Stomach (tissue), 4 donors: ENCODE data around the gene RBM18.

Experiments used
- EP300 ChIP-seq: sonication (generic); formaldehyde crosslinking; IDR thresholded peaks from one replicate; pipeline ENCODE4 v1.6.1; 2017; ENCODE audit warnings: antibody characterized with exemption
- POLR2A ChIP-seq, 4 donors: fragments of 450-650 bp; IDR thresholded peaks; one replicate each; pipeline ENCODE4 v1.6.1; 2016; ENCODE audit warnings: antibody characterized with exemption in 4 of 4, control low read depth in 2 of 4, mild to moderate bottlenecking in 1 of 4, moderate library complexity in 1 of 4
- POLR2AphosphoS5 ChIP-seq, 3 donors: sonication (generic); formaldehyde crosslinking; IDR thresholded peaks; one replicate each; pipeline ENCODE4 v1.6.1; 2016; ENCODE audit warnings: antibody characterized with exemption in 3 of 3
- TF ChIP-seq, protein P1 (sequence below), 7 experiments: fragments of 450-650 bp in 4 of 7; fragments of 200-600 bp in 3 of 7; sonication (generic) in 3 of 7; IDR thresholded peaks; one replicate each; pipeline ENCODE4 v1.5.1; 2016 to 2019; ENCODE audit warnings: antibody characterized with exemption in 7 of 7, control low read depth in 2 of 7, mild to moderate bottlenecking in 1 of 7

DNA sequence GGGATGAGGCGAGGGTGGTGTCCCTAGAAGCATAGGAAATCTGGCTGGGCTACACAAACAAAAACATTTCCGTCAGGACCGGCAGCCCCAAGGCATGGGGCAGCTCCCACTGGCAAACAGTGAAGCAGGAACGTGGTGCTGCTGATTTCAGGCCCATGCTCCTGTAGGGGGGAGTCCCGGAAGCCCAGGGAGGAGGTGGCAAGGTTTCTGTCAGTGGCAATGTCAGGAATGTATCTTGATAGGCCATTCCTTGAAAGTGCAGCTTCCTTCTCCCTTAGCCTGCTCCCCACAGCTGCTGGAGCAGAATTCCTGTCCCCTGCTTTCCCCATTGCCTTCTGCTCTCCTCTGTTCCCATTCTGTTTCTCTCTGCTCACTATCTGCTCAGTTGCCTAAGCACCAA lies 42.4 kb upstream of the RBM18 start:
- TF ChIP-seq, protein P1, sequence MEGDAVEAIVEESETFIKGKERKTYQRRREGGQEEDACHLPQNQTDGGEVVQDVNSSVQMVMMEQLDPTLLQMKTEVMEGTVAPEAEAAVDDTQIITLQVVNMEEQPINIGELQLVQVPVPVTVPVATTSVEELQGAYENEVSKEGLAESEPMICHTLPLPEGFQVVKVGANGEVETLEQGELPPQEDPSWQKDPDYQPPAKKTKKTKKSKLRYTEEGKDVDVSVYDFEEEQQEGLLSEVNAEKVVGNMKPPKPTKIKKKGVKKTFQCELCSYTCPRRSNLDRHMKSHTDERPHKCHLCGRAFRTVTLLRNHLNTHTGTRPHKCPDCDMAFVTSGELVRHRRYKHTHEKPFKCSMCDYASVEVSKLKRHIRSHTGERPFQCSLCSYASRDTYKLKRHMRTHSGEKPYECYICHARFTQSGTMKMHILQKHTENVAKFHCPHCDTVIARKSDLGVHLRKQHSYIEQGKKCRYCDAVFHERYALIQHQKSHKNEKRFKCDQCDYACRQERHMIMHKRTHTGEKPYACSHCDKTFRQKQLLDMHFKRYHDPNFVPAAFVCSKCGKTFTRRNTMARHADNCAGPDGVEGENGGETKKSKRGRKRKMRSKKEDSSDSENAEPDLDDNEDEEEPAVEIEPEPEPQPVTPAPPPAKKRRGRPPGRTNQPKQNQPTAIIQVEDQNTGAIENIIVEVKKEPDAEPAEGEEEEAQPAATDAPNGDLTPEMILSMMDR (IDR thresholded peaks at IDR 0.05) = no peak
- no peak for TF ChIP-seq POLR2A (IDR thresholded peaks at IDR 0.05)
- TF ChIP-seq POLR2AphosphoS5 (IDR thresholded peaks at IDR 0.05) = peak in 1 of 3 donors; percentile 27
- no peak for TF ChIP-seq EP300
